Measurements from ENCODE around the gene SOS1.

SOS1 gene

GRCh38 chr2:39108377-39108776, 12.5 kb downstream of the SOS1 start:
- Histone ChIP-seq H3K4me3 (ENCODE audit: insufficient read depth, low read depth, low read length, poor library complexity, severe bottlenecking) (no peak overlapping the region), H3K4me1 (ENCODE audit: control insufficient read depth, insufficient read depth, low read length, poor library complexity, severe bottlenecking) (peaks cover 12% of the 10 kb centered on the region), H3K36me3 (ENCODE audit: control insufficient read depth, insufficient read depth, low read length) (peaks cover 5% of the 10 kb centered on the region), H3K27ac (ENCODE audit: insufficient read depth, low read length, poor library complexity, severe bottlenecking) (no peak overlapping the region), H3K27me3 (replicated peaks; ENCODE audit: control insufficient read depth, insufficient read depth, low read length, poor library complexity, severe bottlenecking) (no peaks in the 10 kb centered on the region), H3K9me3 (ENCODE audit: control insufficient read depth, low read length) (no peaks in the 10 kb centered on the region)
- no peak for DNase-seq

GRCh38 chr2:39107724-39108273, 13.1 kb downstream of the SOS1 start:
- DNase-seq = no peak
- H3K36me3 ChIP-seq (ENCODE audit: control insufficient read depth, insufficient read depth, low read length) = peaks cover 5% of the 10 kb centered on the region
- H3K4me3 ChIP-seq (ENCODE audit: insufficient read depth, low read depth, low read length, poor library complexity, severe bottlenecking) = no peak overlapping the region
- peaks cover 12% of the 10 kb centered on the region for H3K4me1 ChIP-seq (ENCODE audit: control insufficient read depth, insufficient read depth, low read length, poor library complexity, severe bottlenecking)
- no peaks in the 10 kb centered on the region for H3K27me3 ChIP-seq (replicated peaks; ENCODE audit: control insufficient read depth, insufficient read depth, low read length, poor library complexity, severe bottlenecking)
- H3K27ac ChIP-seq (ENCODE audit: insufficient read depth, low read length, poor library complexity, severe bottlenecking) = no peak overlapping the region
- H3K9me3 ChIP-seq (ENCODE audit: control insufficient read depth, low read length) = no peaks in the 10 kb centered on the region

GRCh38 chr2:39107156-39107555, 13.7 kb downstream of the SOS1 start:
- H3K4me3 ChIP-seq (ENCODE audit: insufficient read depth, low read depth, low read length, poor library complexity, severe bottlenecking) = no peak overlapping the region
- DNase-seq = no peak
- peaks cover 8% of the 10 kb centered on the region for H3K4me1 ChIP-seq (ENCODE audit: control insufficient read depth, insufficient read depth, low read length, poor library complexity, severe bottlenecking)
- no peaks in the 10 kb centered on the region for H3K27me3 ChIP-seq (replicated peaks; ENCODE audit: control insufficient read depth, insufficient read depth, low read length, poor library complexity, severe bottlenecking)
- H3K9me3 ChIP-seq (ENCODE audit: control insufficient read depth, low read length) = no peaks in the 10 kb centered on the region
- no peaks in the 10 kb centered on the region for H3K36me3 ChIP-seq (ENCODE audit: control insufficient read depth, insufficient read depth, low read length)
- no peak overlapping the region for H3K27ac ChIP-seq (ENCODE audit: insufficient read depth, low read length, poor library complexity, severe bottlenecking)

GRCh38 chr2:39099870-39100728, 20.8 kb downstream of the SOS1 start:
- Histone ChIP-seq H3K27ac (ENCODE audit: insufficient read depth, low read length, poor library complexity, severe bottlenecking) (no peak overlapping the region), H3K4me1 (ENCODE audit: control insufficient read depth, insufficient read depth, low read length, poor library complexity, severe bottlenecking) (peaks cover 12% of the 10 kb centered on the region)

GRCh38 chr2:39099310-39099869, 21.5 kb downstream of the SOS1 start:
- H3K9me3 ChIP-seq (ENCODE audit: control insufficient read depth, low read length) = no peaks in the 10 kb centered on the region
- no peak overlapping the region for H3K4me3 ChIP-seq (ENCODE audit: insufficient read depth, low read depth, low read length, poor library complexity, severe bottlenecking)
- peaks cover 14% of the 10 kb centered on the region for H3K4me1 ChIP-seq (ENCODE audit: control insufficient read depth, insufficient read depth, low read length, poor library complexity, severe bottlenecking)
- H3K36me3 ChIP-seq (ENCODE audit: control insufficient read depth, insufficient read depth, low read length) = no peaks in the 10 kb centered on the region
- H3K27me3 ChIP-seq (replicated peaks; ENCODE audit: control insufficient read depth, insufficient read depth, low read length, poor library complexity, severe bottlenecking) = no peaks in the 10 kb centered on the region
- no peak for DNase-seq
- H3K27ac ChIP-seq (ENCODE audit: insufficient read depth, low read length, poor library complexity, severe bottlenecking) = no peak overlapping the region

More at GRCh38 chr2:39099870-39100728, 20.8 kb downstream of the SOS1 start:
- H3K36me3 ChIP-seq (ENCODE audit: control insufficient read depth, insufficient read depth, low read length) = no peaks in the 10 kb centered on the region
- H3K27me3 ChIP-seq (replicated peaks; ENCODE audit: control insufficient read depth, insufficient read depth, low read length, poor library complexity, severe bottlenecking) = no peaks in the 10 kb centered on the region
- H3K9me3 ChIP-seq (ENCODE audit: control insufficient read depth, low read length) = no peaks in the 10 kb centered on the region
- DNase-seq = no peak
- no peak overlapping the region for H3K4me3 ChIP-seq (ENCODE audit: insufficient read depth, low read depth, low read length, poor library complexity, severe bottlenecking)

- Histone ChIP-seq H3K4me3 (ENCODE audit: insufficient read depth, low read depth, low read length, poor library complexity, severe bottlenecking) (no peak overlapping the region), H3K4me1 (ENCODE audit: control insufficient read depth, insufficient read depth, low read length, poor library complexity, severe bottlenecking) (peaks cover 14% of the 10 kb centered on the region), H3K36me3 (ENCODE audit: control insufficient read depth, insufficient read depth, low read length) (no peaks in the 10 kb centered on the region), H3K9me3 (ENCODE audit: control insufficient read depth, low read length) (no peaks in the 10 kb centered on the region), H3K27me3 (replicated peaks; ENCODE audit: control insufficient read depth, insufficient read depth, low read length, poor library complexity, severe bottlenecking) (no peaks in the 10 kb centered on the region), H3K27ac (ENCODE audit: insufficient read depth, low read length, poor library complexity, severe bottlenecking) (no peak overlapping the region)
- no peak for DNase-seq
These were observed 25.2 kb downstream of the SOS1 start for GRCh38 chr2:39095624-39096023.

GRCh38 chr2:39094717-39095363, 26.0 kb downstream of the SOS1 start:
- Histone ChIP-seq H3K9me3 (ENCODE audit: control insufficient read depth, low read length) (no peaks in the 10 kb centered on the region), H3K4me3 (ENCODE audit: insufficient read depth, low read depth, low read length, poor library complexity, severe bottlenecking) (no peak overlapping the region), H3K27me3 (replicated peaks; ENCODE audit: control insufficient read depth, insufficient read depth, low read length, poor library complexity, severe bottlenecking) (no peaks in the 10 kb centered on the region), H3K36me3 (ENCODE audit: control insufficient read depth, insufficient read depth, low read length) (no peaks in the 10 kb centered on the region), H3K4me1 (ENCODE audit: control insufficient read depth, insufficient read depth, low read length, poor library complexity, severe bottlenecking) (peaks cover 14% of the 10 kb centered on the region), H3K27ac (ENCODE audit: insufficient read depth, low read length, poor library complexity, severe bottlenecking) (no peak overlapping the region)
- DNase-seq = no peak

- no peak overlapping the region for H3K27ac ChIP-seq (ENCODE audit: insufficient read depth, low read length, poor library complexity, severe bottlenecking)
- no peak overlapping the region for H3K4me3 ChIP-seq (ENCODE audit: insufficient read depth, low read depth, low read length, poor library complexity, severe bottlenecking)
- no peaks in the 10 kb centered on the region for H3K36me3 ChIP-seq (ENCODE audit: control insufficient read depth, insufficient read depth, low read length)
- H3K4me1 ChIP-seq (ENCODE audit: control insufficient read depth, insufficient read depth, low read length, poor library complexity, severe bottlenecking) = peaks cover 11% of the 10 kb centered on the region
- no peak for DNase-seq
- no peaks in the 10 kb centered on the region for H3K27me3 ChIP-seq (replicated peaks; ENCODE audit: control insufficient read depth, insufficient read depth, low read length, poor library complexity, severe bottlenecking)
- H3K9me3 ChIP-seq (ENCODE audit: control insufficient read depth, low read length) = no peaks in the 10 kb centered on the region
These were observed 27.5 kb downstream of the SOS1 start for GRCh38 chr2:39093218-39093898.

GRCh38 chr2:39091543-39091942, 29.3 kb downstream of the SOS1 start:
- Histone ChIP-seq H3K9me3 (ENCODE audit: control insufficient read depth, low read length) (no peaks in the 10 kb centered on the region), H3K36me3 (ENCODE audit: control insufficient read depth, insufficient read depth, low read length) (no peaks in the 10 kb centered on the region), H3K27ac (ENCODE audit: insufficient read depth, low read length, poor library complexity, severe bottlenecking) (no peak overlapping the region), H3K4me3 (ENCODE audit: insufficient read depth, low read depth, low read length, poor library complexity, severe bottlenecking) (no peak overlapping the region), H3K27me3 (replicated peaks; ENCODE audit: control insufficient read depth, insufficient read depth, low read length, poor library complexity, severe bottlenecking) (no peaks in the 10 kb centered on the region), H3K4me1 (ENCODE audit: control insufficient read depth, insufficient read depth, low read length, poor library complexity, severe bottlenecking) (peaks cover 11% of the 10 kb centered on the region)
- DNase-seq = no peak

All from effector memory CD4-positive, alpha-beta T cell (primary cell).